Jurkat, Clone E6-1 (cell line): ENCODE results near the gene LRCH2.
"Not testable (repeated sequence)": the region's sequence is repeated elsewhere in the genome, so short reads cannot be mapped to it uniquely, and the experiment has no call there.

Source experiments
- DNase-seq: peaks from one replicate; pipeline ENCODE4 v3.0.0-alpha.2; 2011; ENCODE audit warnings: low read depth, low spot score
- H3K4me3 ChIP-seq: 2 replicates; pipeline ENCODE4 v1.5.1; 2011; ENCODE audit warnings: mild to moderate bottlenecking, low read length, control low read depth, moderate library complexity

LRCH2 gene

GRCh38 chrX:115217346-115217745 lies 16.6 kb downstream of the LRCH2 start:
- not testable (repeated sequence) for H3K4me3 ChIP-seq, DNase-seq

GRCh38 chrX:115214605-115215004 lies 19.3 kb downstream of the LRCH2 start:
- DNase-seq: no peak

GRCh38 chrX:115214151-115214550 lies 19.7 kb downstream of the LRCH2 start:
- H3K4me3 ChIP-seq: no peak overlapping the region
- no peak for DNase-seq

More at GRCh38 chrX:115214605-115215004, 19.3 kb downstream of the LRCH2 start:
- no peak overlapping the region for H3K4me3 ChIP-seq

GRCh38 chrX:115209547-115209946 lies 24.3 kb downstream of the LRCH2 start:
- H3K4me3 ChIP-seq, DNase-seq: not testable (repeated sequence)

GRCh38 chrX:115204040-115204439 lies 29.9 kb downstream of the LRCH2 start:
- no peak for DNase-seq
- no peak overlapping the region for H3K4me3 ChIP-seq

- H3K4me3 ChIP-seq: no peak overlapping the region
- no peak for DNase-seq
These were observed 41.6 kb downstream of the LRCH2 start for GRCh38 chrX:115192244-115192700.

- DNase-seq: no peak
- H3K4me3 ChIP-seq: no peak overlapping the region
These were observed 42.2 kb downstream of the LRCH2 start for GRCh38 chrX:115191490-115192243.

- no peak for DNase-seq
- no peak overlapping the region for H3K4me3 ChIP-seq
These were observed 43.0 kb downstream of the LRCH2 start for GRCh38 chrX:115190636-115191489.

- DNase-seq: no peak
- H3K4me3 ChIP-seq: no peak overlapping the region
These were observed 44.0 kb downstream of the LRCH2 start for GRCh38 chrX:115189646-115190635.

- no peak for DNase-seq
- no peak within 1 kb of the TSS for H3K4me3 ChIP-seq
These were observed 44.8 kb downstream of the LRCH2 start, which contains the start of gene RBMXL3 for GRCh38 chrX:115189110-115189509. TSS of gene RBMXL3 (plus strand) at chrX:115189410. CDS start at chrX:115189442, 32 bp downstream.

GRCh38 chrX:115183980-115184379 lies 49.9 kb downstream of the LRCH2 start:
- DNase-seq: no peak
- no peak overlapping the region for H3K4me3 ChIP-seq

- H3K4me3 ChIP-seq: no peak overlapping the region
- no peak for DNase-seq
These were observed 55.4 kb downstream of the LRCH2 start for GRCh38 chrX:115178473-115178872.

- H3K4me3 ChIP-seq: no peak overlapping the region
- no peak for DNase-seq
These were observed 56.0 kb downstream of the LRCH2 start for GRCh38 chrX:115177932-115178331.

- no peak overlapping the region for H3K4me3 ChIP-seq
These were observed 59.3 kb downstream of the LRCH2 start for GRCh38 chrX:115174548-115174947.

GRCh38 chrX:115173181-115173580 lies 60.7 kb downstream of the LRCH2 start:
- DNase-seq: no peak
- no peak overlapping the region for H3K4me3 ChIP-seq

More at GRCh38 chrX:115174548-115174947, 59.3 kb downstream of the LRCH2 start:
- DNase-seq: no peak

- DNase-seq: no peak
- no peak overlapping the region for H3K4me3 ChIP-seq
These were observed 86.7 kb downstream of the LRCH2 start for GRCh38 chrX:115147220-115147619.

GRCh38 chrX:115142057-115142456 lies 91.8 kb downstream of the LRCH2 start:
- H3K4me3 ChIP-seq: no peak overlapping the region
- no peak for DNase-seq

- no peak overlapping the region for H3K4me3 ChIP-seq
- no peak for DNase-seq
These were observed 95.9 kb downstream of the LRCH2 start for GRCh38 chrX:115138040-115138439.

GRCh38 chrX:115134382-115134781 lies 99.5 kb downstream of the LRCH2 start:
- no peak for DNase-seq
- no peak overlapping the region for H3K4me3 ChIP-seq
